HG03196 (cell line): Measurements from ENCODE around the gene DUSP7.

Experiments used
- ATAC-seq: cut with Tn5 transposase; IDR thresholded peaks from one replicate; pipeline ENCODE4 v1.9.1; 2021; ENCODE audit not compliant: unreplicated experiment

The DUSP7 gene

DNA sequence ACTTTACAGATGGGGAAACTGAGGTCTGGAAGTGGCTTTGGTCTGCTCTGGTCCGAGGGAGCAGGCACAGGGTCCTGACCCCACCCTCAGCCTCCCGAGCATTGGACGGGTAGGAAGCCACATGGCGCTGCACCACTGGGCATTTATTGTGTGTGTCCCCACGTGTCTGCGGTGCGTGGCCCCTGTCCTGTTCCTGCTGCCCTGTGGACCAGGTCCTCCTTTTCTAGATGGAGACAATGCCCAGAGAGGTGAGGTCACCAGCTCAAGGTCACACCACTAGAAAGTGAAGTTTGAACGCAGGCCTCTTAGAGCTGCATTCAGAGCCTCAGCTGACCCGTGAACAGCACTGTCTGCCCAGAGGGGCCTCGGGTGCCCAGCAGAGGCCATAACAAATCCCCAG is 26.8 kb downstream of the DUSP7 start:
- ATAC-seq = no peak

DNA sequence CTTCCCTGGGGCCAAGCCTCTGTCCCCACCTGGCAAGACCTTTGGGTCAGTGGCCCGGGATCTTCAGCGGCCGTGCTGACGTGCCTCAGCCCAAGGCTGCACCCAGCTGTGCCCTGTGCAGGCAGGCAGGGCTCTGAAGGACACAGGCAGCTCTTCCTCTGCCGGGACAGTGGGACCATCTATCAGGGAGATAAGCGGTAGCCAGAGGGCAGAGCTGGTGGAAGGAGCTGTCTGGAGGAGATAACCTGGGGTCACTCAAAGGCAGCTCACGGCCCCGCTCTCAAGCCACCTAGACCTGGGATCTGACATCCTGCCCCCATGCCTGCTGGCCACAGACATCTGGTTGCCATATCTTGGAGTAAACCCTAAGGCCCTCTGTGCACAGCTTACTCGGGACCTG is 27.3 kb downstream of the DUSP7 start:
- no peak for ATAC-seq

DNA sequence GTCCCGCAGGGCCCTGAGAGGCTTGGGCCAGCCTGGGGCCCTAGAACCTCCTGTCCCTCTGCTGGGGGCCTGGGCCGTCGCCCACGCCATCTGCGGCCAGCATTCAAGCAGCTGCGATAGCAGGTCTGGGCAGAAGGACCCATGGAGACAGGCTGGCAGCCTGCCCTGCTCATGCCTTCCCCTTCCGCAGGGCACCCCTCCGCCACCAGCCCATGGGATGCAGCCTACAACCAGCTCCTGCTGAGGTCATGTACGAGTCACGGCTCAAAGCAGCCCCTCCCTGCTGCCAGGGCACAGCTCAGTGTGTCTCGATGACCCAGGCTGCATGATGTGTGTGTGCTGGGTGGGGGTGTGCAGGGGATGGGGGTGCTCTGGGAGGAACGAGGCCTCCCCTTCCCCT is 27.8 kb downstream of the DUSP7 start:
- ATAC-seq = no peak

DNA sequence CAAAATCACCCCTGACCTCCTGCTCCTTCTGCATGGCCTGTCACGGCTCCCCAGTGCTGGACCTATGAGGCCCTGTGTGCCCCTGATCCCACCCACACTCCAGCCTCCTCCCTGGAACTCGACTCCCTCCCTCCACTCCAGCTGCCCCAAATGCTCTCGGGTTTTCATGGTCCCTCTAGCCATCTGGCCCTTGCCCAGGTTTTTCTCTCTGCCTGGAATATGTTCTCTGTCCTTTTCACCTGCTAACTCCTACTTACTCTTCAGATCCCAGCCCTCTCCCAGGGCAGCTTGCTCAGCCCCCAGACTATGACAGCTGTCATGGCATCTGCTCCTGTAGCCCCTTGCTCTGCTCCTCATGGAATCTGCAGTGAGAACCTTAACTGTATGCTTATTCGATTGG is 30.3 kb downstream of the DUSP7 start:
- no peak for ATAC-seq

DNA sequence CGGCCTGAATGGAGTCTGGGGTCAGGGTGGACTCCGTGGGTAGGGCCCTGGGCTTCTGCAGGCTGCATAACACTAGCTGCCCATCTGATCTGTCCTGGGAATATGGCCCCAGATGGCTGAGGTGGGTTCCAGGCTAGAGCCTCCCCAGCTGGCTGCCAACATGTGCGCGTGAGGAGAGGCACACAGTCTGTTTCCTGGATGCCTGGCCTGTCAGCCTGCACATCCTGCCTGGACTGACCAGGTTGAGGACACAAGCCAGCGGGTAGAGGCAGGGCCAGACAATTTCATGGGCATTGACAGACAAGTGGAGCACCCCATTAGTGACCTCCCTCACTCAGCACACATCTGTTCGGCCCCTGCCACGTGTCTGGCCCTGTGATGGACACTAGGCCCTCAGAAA is 30.9 kb downstream of the DUSP7 start:
- ATAC-seq = no peak

DNA sequence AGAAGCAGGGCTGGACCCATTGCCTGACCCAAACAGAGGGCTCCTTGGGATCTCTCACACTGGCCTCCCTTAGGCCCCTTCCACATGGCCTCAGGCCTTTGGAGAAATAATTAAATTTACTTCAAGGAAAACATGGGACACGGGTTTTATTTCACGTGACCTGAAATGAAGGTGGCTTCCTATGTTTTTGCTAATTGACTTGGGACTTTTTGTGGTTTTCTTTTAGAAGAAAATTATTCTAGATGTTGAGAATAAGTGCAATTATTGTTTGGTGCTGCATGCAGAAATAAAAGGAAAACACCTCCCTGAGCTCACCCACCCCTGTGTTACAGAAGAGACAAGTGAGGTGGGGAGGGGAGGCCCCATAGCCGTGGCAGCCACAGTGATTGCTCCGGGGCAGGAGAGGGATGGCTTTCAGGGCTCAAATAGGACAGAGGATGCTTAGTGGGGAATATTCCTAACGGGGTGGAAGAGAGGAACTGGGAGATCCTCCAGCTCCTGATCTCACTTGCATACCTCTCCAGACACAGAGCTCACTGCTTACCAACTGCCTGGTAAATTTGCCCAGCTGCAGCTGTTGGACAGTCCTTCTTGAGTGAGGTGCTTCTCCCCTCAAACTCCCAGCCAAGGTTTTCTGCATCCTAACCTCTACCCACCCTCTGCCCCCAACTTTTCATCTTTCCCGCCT is 31.5 kb downstream of the DUSP7 start:
- no peak for ATAC-seq

DNA sequence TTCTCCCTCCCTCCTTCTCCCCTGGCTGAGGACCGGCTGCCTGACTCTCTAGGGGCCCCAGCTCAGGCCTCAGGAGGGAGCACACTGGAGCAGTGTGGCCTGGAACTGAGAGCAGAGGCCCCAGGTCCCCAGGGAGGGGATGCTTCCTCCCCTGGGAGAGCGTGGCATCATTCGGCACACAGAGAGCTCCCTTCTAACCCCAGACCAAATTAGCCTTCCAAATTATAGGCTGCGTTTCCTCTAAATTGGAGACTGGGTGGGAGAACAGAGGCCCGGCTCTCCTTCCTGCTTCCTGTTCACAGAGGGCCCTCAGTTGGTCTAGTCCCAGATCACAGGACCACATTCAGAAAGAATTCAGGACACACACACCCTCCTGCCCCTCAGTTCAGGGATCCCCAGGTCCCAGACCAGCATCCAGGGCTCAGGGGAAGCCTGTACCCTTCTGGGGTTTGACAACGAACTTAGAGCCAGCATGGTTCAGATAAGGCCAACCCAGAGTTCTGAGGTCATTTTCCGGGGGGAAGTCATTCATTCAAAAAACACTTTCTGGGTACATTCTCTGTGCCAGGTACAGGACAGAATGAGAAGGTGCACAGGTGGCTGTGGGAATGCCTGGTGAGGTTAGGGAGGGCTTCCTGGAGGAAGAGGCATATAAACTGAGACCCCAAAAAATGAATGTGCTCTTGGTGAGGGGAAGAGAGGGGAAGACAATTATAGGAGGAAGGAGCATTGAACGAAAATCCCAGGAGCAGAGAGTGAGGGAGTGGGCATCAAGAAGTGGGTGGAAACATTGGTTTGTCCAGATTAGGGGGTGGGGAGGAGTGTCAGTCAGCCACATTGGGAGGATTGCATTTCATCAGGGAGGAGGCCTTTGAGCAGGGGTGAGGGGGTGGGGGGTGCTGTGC is 32.3 kb downstream of the DUSP7 start:
- ATAC-seq = peak; percentile 66

DNA sequence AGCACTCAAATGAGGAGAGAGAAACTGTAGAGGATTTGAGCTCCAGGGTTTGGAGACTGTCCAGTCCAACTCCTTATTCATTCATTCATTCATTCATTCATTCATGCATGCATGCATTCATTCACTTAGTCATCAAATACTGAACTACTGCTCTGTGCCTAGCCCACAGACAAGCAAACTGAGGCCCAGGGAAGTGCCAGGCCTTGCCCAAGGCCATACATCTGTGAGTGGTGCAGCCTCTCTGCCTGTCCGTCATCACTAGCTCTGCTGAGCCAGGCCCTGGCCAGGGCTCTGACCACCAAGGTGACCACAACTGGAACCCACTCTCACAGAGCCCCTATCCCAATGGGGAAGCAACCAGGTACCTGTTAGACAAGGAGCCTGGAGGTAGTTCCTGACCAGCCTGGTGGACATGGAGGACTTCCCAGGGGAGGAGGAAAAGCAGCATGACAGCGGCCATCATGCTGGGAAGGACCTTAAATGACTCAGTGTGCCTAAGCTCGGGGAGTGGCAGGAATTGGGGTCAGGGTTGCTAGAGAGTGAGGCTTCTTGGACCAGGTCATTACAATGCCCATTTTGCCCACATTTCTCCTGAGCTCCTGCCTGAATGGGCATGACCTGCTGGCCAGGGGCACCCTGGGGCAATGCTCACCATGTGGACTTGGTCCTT is 33.1 kb downstream of the DUSP7 start:
- no peak for ATAC-seq

DNA sequence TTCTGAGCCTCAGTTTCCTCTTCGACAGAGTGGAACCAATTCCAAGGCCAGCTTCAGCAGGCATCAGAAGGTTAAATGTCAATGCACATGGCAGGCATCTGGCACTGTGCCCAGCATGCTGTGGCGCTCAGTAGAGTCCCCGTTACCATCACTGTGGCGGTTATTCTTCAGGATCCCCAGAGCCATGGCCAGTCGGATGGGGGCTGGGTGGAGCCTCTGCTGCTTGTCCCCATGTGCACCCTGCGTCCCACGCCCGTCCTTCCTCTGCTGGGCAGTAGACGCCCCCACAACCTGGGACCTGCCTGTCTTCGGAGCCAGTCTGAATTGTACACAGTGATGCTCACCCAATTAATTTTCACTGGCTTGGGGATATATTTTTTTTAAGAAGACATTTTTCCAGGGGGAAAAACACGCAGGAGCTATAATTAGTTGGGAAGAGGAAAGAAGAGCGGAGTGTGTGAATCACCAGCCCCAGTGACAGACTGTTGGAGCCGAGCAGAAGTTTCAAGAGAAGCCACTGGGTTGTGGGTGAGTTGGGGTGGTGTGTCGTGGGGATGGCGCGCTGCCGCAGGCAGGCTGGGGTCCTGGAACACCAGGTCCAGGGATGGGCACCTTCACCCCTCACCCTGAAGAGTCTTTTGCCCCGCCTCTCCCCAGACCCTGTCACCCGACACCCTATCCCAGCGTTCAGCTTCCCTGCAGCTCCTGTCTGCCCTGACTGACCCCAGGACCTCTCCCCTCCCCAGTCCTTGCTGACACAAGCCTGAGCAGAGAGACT is 33.9 kb downstream of the DUSP7 start:
- ATAC-seq = no peak

DNA sequence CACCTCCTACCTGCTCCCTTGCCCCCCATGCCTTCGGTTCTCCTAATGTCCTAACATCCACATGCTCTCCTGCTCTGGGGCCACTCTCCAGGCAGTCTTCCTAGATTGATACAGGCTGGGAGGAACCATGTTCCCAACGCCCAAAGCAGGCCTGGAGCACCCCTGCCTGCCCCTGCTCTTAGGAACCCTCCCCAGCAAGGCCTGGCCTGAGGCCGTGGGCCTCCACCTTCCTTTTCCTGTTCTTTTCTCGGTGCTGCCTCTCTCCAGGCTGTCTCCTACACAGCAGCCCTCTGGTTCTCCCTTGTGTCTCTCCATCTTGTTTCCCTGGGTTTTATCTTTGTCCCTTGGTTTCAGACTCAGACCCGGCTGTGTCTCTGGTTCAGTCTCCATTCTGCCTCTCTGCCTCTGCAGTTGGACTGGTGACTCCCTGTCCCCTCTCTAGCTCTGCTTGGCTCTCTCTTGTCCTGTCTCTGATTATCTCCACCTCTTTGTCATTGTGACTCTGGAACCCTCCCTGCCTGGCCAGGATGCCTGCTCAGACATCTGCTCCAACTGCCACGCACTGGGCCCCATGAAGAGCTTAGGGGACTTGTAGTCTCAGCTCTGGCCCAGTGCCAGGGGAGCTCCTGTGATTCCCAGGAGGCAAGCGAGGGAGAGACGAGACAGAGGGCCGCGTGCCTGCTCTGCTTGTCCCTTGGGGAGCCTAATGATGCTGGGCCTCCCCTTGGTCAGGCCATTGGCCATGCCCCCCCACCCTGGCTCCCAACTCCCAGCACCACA is 34.7 kb downstream of the DUSP7 start:
- no peak for ATAC-seq

DNA sequence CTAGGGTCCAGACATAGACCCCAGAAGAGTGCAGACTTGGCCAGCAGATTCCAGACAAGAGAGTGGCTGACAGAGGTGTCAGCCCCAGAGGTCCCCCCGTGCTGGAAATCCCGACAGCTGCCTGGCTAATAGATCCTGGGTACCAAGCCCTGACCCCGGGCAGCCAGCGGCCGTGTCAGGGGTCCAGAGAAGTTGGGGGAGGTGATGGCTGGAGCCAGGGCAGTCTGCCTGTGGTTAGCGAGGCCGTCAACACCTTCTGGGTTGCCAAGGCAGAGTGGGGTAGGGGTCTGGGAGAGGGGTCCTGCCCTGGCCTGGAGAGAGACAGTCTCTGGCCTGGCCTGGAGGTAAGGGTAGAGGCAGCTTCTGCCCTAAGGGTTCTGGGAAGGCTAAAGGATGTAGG is 35.6 kb downstream of the DUSP7 start:
- ATAC-seq = no peak

DNA sequence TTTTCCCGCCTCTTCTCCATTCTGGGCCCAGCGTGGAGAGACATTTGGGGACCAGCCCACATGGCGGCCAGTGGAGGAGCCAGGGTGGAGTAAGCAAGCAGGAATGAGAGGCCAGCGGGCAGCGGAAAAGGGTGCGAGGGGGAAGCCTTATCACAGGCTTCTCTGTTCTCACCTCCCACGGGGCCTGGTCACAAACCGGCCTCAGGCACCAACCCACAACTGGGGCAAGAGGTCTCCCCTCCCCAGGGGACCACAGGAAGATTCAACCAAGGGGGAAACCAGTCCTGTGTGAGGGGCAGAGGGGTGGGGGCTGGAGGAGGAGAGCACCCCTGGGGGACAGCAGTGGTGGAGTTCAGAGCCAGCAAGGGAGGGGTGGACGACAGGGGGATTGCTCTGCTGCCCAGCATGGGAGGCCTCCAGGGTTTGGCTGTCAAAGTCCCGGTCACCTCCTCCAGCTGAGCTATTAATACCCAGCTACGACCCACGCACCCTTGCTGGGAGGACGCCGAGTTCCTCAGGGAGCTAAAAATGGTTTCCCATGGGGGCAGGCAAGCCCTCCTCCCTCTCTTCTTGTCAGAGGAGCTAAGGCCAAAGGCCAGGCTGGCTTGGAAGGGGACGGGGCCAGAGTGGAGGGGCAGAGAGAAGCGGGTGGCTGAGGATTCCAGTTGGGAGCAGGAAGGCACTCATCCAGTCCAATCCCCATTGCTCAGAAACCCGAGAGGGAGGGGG is 36.9 kb downstream of the DUSP7 start:
- ATAC-seq = no peak

DNA sequence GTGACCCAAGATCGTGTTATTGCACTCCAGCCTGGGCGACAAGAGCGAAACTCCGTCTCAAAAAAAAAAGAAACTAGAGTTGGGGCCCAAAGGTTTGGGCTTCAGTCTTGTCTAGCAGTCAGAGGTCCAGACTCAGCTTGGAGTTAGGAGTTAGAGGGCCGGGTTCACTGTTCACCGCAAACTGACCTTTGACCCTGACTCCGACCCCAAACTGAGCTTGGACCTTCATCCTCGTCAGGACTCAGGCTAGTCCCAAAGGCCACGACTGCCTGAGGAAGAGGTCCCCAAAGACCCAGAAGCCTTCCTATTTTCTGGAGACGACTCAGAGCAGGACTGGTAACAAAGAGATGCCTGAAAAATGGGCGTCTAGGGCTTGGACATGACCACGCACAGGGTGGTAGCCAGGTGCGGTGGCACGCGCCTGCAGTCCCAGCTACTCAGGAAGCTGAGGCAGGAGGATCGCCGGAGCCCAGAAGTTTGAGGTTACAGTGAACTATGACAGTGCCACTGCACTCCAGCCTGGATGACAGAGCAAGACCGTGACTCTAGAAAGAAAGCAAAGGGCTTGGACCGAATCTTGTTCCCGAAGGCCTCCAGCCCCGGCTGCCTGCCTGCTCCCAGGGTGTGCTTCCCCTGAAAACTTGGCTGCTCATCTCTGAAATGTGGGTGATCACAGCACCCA is 37.9 kb downstream of the DUSP7 start:
- ATAC-seq = no peak

DNA sequence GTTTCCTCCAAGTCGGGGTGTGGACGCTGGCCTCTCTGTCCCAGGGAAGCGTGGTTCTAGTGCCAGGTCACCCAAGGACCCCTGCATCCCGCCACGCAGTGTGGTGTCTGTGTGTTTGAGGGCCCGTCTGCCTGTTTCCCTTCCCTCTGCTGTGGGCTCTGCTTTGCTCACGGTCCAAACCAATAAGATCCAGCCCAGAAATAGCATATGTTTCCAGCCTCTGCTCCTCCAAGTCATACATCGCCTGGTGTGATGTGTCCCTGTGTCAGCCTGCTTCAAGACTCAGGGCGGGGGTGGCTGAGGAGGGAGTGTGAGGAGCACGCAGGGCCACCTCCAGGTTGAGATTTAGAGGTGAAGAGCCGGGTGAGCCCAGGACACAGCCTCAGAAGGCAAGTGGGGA is 38.8 kb downstream of the DUSP7 start:
- no peak for ATAC-seq

DNA sequence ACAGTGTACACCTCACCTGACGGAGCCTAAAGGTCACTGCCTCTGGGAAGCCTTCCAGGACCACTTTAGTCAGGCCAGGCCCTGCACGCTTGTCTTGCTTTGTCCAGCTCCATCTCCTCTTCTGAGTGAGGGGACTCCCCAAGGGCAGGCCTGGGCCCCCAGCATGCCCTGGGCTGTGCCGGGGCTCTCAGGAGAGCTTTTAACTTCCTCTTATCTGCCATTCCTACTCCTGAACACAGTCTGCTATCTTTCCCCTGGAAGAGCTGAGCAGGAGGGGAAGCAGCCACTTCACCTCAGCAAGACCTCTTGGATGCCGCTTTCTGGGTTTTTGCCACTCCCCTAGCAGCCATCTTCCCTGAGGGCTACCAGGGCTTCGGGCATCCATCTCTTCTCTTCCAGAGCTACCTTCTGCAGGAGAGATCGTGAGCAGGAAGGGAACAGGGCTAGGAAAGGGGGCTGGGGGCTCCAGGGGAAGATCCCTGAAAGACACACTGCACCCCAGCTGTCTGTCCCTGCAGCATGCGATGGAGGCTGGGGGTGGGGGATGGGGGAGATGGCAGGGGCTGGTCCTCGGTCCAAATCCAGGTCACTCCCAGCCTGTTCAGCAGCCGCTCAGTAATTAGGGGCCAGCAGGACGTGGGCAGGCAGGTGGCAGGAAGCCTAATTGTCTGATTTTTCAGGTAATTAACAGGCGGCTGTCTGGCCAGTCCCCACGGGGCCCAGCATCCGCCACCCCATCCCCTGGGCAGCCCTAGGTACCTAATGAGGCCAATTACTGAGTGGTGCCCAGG is 40.7 kb downstream of the DUSP7 start:
- ATAC-seq = no peak

DNA sequence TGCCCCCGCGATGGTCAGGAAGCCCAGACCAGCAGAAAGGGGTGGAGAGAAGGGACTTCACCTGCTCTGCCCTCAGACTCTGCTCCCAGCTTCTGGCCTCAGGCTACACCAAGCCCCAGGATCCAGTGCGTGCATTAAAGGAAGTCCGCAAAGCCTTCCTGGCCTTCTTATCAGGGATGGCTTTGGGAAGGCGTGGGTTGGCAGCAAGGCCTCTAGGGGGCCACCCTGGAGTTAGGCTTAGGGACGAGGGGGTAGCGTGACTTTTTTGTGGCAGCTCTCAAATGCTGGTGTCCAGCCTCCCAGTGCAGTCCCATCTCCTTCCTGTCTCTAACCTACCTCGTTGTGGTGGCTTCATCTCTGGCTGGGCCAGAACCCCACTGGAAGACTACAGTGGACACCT is 41.8 kb downstream of the DUSP7 start:
- ATAC-seq = no peak

DNA sequence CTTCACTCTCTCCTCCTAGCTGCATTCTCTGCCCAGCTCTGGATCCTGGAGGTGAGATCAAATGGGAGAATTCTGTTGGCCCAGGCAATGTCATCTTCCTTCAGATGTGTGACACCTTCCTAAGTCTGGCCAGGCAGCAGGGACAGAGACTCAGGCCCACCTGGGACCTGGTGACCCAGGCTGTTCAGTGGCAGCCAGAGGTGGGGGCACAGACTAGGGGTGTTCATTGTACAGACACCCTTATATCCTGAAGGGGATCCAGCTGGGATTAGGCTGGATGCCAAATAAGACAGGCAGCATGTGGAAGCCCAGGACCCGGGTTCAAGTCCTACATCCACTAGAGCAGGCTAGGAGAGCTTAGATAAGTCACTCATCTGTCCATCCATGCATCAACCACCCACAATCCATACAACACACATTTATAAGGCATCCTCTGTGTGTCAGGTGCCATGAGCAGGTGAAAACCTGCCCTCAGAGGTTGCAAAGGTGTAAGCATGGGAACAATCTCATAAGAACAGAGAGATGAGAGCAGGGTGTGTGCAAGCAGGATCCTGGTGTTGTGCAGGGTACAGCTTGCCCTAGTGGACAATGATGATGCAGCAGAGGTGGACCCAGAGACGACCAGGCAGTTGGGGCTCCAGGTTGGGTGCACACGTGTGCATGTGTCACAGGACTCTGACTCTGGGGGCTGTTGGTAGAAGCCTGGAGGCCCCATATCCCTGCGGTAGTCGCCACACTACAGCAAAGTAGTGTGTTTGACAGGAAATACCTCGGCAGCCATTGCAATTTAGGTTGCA is 42.4 kb downstream of the DUSP7 start:
- no peak for ATAC-seq

DNA sequence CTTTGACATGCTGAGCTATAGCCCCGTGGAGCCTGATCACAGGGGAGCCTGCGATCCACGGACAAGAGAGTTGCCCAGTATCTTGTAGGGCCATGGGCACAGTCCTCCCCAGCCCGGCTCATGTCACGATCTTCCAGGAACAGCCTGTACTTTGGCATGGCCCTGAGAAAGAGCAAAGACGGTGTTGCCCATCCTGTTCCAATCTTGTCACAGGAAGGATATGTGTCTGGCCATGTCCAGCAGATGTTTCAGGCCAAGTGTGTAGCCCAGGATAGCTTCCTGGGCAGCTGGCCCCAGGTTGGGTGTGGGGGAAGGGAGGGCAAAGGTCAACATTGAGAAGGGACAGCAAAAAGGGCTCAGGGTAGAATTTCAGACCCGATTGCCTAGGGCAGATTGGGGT is 43.7 kb downstream of the DUSP7 start:
- ATAC-seq = no peak
